ENCODE measurements around the gene MRFAP1. TPM values are rescaled to one million over a fixed set of nuclear protein-coding genes. Genes with fewer than 3 reads are reported as not detected.

The MRFAP1 gene
- total and polyA plus RNA-seq, 5 experiments from 2014 or later = 141 to 186 (median 153) TPM

DNA sequence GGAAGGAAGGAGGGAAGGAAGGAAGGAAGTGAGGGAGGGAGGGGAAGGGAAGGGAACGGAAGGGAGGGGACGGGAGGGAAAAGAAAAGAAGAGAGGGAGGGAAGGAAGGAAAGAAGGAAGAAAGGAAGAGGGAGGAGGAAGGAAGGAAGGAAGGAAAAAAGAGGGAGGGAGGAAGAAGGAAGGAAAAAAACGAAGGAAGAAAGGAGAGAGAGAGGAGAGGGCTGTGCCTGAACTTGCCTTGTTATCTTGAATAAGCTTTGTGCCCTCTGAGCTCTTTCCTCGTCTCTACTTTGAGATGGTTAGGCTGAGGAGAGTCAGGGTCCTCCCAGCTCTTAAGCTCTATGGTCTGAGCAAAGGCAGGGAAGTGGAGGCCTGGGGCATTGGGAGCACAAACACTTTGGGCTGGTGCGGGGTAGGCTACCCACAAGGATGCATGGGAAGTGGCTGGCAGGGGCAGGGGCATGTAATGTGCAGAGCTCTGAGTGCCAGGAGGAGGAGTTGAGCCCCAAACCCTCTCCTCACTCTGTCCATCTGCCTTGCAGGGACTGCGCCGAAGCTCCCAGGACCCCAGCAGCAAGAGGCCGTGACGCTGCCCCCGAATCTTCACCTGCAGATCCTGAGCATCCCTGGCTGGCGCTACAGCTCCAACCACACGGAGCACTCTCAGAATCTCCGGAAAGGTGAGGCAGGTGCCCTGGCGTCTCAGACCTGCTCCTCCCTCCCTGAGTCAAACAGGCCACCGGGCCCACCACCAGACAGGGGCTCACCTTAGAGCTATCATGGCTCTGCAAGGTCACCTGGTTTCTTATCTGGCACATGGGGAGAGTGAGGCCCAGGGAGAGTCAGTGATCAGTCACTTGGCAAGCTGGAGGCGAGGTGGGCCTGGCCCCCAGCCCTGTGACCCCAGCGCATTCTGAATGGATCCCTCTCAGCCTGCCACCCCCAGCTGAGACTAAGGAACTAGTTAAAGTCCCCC lies 26.5 kb upstream of the MRFAP1 start:
- Mint-ChIP-seq H3K27ac (peak overlapping the region in 3 of 10 donors; percentile 65 to 79 (median 75)), H3K9me3 (no peaks in the 10 kb centered on the region), H3K4me3 (no peak overlapping the region), H3K4me1 (peaks cover 0 to 3% (median 0%) of the 10 kb centered on the region in 4 donors), H3K36me3 (peaks cover 11 to 89% (median 41%) of the 10 kb centered on the region in 3 donors), H3K27me3 (no peaks in the 10 kb centered on the region)
- POLR2A ChIA-PET = interaction anchor here (1.2 kb wide), 1 partner anchor 27 kb away, joined by 3 read pairs; no protein-coding TSS in a partner anchor
- ATAC-seq (no peak), DNase-seq (no peak)

DNA sequence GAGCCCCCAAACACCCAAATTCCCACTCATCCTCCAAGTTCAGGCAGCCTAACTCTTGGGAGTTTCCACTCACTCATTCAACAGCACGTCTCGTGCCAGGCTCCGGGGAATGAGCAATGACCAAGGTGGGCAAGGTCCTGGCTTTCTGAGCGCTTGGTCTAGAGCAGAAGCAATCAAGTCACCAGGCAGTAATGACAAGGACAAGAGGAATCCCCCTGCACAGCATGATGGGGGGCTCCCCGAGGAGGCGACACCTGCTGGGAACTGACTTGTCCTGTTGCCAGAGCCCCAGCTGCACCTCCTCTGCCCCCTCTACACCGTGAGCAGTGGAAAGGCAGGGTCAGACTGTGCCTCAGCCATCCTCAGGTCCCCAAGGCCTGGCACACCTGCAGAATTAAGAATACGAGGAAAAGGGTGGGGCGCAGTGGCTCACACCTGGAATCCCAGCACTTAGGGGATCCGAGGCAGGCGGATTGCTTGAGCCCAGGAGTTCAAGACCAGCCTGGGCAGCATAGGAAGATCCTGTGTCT lies 25.7 kb upstream of the MRFAP1 start:
- Mint-ChIP-seq H3K27ac (peak overlapping the region in 1 of 10 donors; percentile 75), H3K4me3 (no peak overlapping the region), H3K36me3 (peaks cover 11 to 84% (median 41%) of the 10 kb centered on the region in 3 donors), H3K4me1 (peaks cover 0 to 3% (median 0%) of the 10 kb centered on the region in 4 donors), H3K9me3 (no peaks in the 10 kb centered on the region), H3K27me3 (no peaks in the 10 kb centered on the region)
- POLR2A ChIA-PET = no interaction called here
- ATAC-seq (no peak), DNase-seq (no peak)

DNA sequence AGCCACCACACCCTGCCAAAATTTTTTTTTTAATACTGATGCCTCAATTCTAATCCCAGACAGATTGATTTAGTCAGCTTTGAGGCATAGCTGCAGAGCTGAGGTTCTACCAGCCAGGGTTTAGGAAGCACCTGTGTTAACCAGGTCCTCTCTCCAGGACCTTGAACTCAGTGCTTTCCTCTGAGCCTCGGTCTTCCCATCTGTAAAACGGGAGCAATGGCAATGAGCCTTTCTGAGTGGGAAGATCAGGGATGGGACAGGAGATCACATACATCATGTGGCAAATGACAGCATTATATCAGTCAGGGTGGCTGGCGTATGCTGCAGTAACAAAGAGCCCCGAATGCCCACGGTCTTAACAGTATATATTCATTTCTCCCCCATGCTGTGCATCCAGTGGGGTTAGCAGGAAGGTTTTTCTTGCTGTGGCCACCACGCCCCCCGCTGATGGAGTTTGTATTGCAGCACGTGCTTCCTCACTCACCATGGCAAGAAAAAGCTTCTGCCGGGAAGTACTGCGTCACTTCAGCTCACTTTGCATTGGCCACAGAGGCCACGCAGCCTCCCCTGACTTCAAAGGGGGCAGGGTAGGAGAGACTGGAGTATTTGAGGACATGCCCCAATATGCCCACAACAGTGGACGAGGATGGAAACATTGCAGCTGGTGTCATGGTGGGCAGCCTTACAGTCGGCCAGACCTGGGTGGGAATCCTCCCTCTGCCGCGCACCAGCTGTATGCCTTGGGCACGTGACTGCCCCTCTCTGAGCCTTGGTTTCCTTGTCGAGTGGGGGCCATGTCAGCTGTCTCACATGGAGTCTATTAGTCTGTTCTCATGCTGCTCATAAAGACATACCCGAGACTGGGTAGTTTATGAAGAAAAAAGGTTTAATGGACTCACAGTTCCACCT lies 24.1 kb upstream of the MRFAP1 start:
- Mint-ChIP-seq H3K9me3 (no peaks in the 10 kb centered on the region), H3K27me3 (no peaks in the 10 kb centered on the region), H3K36me3 (peaks cover 11 to 74% (median 42%) of the 10 kb centered on the region in 3 donors), H3K4me1 (peaks cover 0 to 6% (median 0%) of the 10 kb centered on the region in 4 donors), H3K4me3 (no peak overlapping the region), H3K27ac (no peak overlapping the region)
- DNase-seq (no peak), ATAC-seq (no peak)
- POLR2A ChIA-PET = no interaction called here

DNA sequence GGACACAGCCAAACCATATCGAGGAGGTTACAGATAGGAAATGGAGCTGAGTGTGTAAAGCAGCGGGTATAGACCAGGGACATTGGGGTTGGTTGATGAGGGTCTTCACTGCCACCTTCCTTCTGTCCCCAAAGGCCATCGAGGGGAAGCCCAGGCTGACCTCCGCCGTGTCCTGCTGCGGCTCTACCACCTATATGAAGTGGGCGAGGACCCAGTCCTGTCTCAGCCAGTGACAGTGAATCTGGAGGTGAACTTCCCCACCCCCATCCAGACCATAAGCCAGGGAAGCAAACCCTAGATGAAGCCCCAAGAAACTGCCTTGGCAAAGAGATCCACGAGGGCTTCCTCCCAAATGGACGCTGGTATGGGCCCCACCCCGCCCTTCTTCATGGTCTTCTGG lies 23.2 kb upstream of the MRFAP1 start:
- H3K27me3 Mint-ChIP-seq = no peaks in the 10 kb centered on the region
- no peak overlapping the region for H3K27ac Mint-ChIP-seq
- H3K36me3 Mint-ChIP-seq = peaks cover 11 to 65% (median 45%) of the 10 kb centered on the region in 3 donors
- no peak overlapping the region for H3K4me3 Mint-ChIP-seq
- POLR2A ChIA-PET = no interaction called here
- peaks cover 0 to 4% (median 2%) of the 10 kb centered on the region in 4 donors for H3K4me1 Mint-ChIP-seq
- no peak for ATAC-seq
- H3K9me3 Mint-ChIP-seq = no peaks in the 10 kb centered on the region
- DNase-seq = no peak

DNA sequence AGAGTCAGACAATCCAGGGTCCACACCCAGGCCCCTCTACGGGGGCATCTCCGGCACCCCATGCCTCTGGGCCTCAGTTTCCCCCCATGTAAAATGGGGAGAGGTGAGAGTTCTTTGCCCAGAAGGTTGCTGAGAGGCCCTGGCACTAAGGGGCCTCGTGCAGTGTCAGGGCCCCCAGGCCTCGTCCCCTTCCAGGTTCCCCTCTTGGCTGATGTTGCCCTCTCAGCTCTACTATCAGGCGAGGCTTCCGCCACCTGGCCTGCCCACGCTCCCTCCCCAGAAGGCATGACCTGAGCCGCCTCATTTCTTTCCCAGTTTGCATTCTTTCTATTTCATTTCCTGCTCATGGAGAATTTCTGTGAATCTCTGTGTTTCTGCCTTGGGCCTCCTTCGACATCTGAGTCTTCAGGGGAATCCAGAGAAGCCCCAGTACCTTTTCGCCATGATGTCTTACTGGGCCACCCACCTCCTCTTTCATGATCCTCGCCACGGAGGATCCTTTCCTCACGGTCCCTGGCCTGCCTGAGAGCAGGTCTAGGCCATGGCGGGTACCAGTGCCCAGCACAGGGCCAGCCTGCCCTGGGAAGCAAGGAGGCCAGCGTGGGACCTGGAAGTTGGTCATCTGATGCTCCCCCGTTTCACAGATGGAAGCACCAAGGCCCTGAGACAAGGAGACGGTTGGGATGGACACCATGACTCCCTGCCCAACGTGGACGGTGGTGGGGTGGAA lies 21.9 kb upstream of the MRFAP1 start:
- Mint-ChIP-seq H3K4me1 (peaks cover 0 to 4% (median 1%) of the 10 kb centered on the region in 4 donors), H3K36me3 (peaks cover 11 to 56% (median 44%) of the 10 kb centered on the region in 3 donors), H3K27me3 (no peaks in the 10 kb centered on the region), H3K27ac (peak overlapping the region in 3 of 10 donors; percentile 20 to 48 (median 37)), H3K4me3 (no peak overlapping the region), H3K9me3 (no peaks in the 10 kb centered on the region)
- POLR2A ChIA-PET = no interaction called here
- ATAC-seq (no peak), DNase-seq (no peak)

DNA sequence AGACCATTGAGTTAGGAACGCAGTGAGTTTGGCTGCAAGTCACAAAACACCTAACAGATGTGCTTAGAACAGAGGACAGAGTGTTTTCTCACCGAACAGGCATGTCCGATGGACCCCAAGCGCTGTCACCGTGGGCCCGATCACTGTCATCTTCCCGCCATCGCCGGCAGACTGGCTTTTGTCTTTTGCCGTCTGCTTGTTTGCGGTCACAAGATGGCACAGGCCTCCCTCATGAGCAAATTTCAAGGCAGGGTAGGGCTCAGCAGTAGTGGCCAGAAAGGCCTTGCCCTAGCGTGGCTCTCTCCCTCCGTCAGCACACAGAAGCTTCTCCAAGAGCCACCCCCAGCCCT lies 21.4 kb upstream of the MRFAP1 start:
- DNase-seq = no peak
- no peak overlapping the region for H3K27ac Mint-ChIP-seq
- ATAC-seq = no peak
- H3K9me3 Mint-ChIP-seq = no peaks in the 10 kb centered on the region
- peaks cover 11 to 52% (median 44%) of the 10 kb centered on the region in 3 donors for H3K36me3 Mint-ChIP-seq
- H3K4me1 Mint-ChIP-seq = peaks cover 0 to 4% (median 1%) of the 10 kb centered on the region in 4 donors
- H3K4me3 Mint-ChIP-seq = no peak overlapping the region
- no peaks in the 10 kb centered on the region for H3K27me3 Mint-ChIP-seq
- POLR2A ChIA-PET = no interaction called here

DNA sequence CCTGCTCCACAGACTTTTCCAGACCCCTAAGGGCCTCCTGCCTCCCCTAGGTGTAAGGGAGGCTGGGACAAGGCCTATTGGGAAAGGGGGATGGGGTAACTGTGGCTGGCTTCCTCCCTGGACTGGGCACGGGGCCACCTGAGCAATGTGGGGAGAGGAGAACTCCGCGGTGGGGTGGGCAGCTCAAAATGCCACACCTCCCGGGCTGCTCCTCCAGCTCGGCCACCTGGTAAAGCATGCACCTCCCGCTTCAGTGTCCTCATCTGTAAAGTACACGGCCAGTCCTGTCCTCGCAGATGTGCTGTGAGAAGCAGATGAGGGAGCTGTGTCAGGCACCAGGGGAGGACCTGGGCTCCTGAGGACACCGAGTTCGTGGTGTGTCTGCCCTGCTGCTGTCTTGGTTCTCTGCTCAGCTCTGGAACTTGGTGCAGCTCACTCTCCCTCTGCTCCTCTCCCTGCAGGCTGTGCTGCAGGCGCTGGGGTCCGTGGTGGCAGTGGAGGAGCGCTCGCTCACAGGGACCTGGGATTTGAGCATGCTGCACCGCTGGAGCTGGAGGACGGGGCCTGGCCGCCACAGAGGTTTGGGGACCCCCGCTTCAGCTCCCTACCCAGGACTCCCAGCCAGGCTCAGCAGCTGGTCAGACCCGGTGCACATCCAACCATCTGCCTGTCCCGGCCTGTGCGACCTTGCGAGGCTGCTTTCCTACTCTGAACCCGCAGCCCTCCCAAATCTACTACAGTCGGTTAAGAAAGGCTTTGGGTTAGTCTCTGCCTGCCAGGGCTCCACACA lies 20.8 kb upstream of the MRFAP1 start:
- peaks cover 11 to 48% (median 41%) of the 10 kb centered on the region in 3 donors for H3K36me3 Mint-ChIP-seq

DNA sequence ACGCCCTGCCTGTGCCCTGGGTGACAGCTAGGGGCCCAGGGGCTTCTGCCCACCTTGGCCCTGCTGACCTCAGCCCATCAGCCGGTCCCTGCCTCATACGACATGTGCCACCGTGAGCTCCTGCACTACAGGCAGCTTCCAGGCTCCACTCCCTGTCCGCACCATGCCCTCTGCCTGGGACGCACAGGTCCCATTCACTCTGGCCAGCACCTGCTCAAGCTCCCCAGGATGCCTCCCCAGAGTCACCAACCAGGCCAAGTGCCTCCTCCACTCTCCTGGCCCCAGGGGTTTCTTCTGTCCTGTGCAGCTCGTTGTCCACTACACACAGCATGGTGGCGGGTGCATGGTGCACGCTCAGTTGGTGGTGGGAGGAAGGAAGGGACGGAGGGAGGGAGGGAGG lies 20.2 kb upstream of the MRFAP1 start:
- Mint-ChIP-seq H3K4me1 (peaks cover 0 to 4% (median 1%) of the 10 kb centered on the region in 4 donors), H3K27ac (peak overlapping the region in 2 of 10 donors; percentile 37 to 43), H3K4me3 (no peak overlapping the region), H3K9me3 (no peaks in the 10 kb centered on the region), H3K27me3 (no peaks in the 10 kb centered on the region), H3K36me3 (peaks cover 11 to 43% (median 37%) of the 10 kb centered on the region in 3 donors)
- DNase-seq (no peak), ATAC-seq (no peak)
- POLR2A ChIA-PET = interaction anchor here (0.8 kb wide), 1 partner anchor 482 kb away, joined by 3 read pairs; no protein-coding TSS in a partner anchor

More for the DNA sequence above, 20.8 kb upstream of the MRFAP1 start:
- H3K9me3 Mint-ChIP-seq = no peaks in the 10 kb centered on the region
- no peak overlapping the region for H3K4me3 Mint-ChIP-seq
- no peak overlapping the region for H3K27ac Mint-ChIP-seq
- no peak for ATAC-seq
- no peaks in the 10 kb centered on the region for H3K27me3 Mint-ChIP-seq
- DNase-seq = peak in 1 of 10 donors; percentile 43
- POLR2A ChIA-PET = interaction anchor here (0.8 kb wide), 1 partner anchor 483 kb away, joined by 3 read pairs; no protein-coding TSS in a partner anchor
- H3K4me1 Mint-ChIP-seq = peaks cover 0 to 4% (median 1%) of the 10 kb centered on the region in 4 donors

DNA sequence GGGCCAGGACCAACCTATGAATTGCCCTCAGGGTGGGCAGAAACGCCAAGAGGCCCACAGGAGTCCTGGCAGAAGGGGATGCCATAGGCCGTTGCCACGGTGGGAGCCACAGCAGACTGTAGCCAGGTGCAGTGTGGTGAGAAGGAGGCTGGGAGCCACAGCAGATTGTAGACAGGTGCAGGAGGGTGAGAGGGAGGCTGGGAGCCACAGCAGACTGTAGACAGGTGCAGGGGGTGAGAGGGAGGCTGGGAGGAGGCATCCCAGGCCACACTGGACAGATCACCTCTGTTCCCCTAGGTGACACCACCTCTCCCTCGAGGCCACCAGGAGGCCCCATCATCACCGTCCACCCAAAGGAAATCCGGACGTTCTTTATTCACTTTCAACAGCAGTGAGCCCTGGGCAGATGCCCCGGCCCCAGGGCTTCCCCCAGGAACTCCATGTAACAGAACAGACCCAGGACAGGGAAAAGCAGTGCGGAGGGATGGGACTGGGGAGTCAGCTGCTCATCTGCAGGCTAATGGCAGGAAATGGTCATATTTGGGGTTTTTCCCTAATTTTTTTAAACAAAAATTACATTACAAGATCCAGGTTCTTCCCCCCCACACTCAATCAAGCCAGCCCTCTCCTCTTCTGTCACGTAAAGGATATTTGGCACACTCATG lies 19.5 kb upstream of the MRFAP1 start:
- H3K27ac Mint-ChIP-seq = peak overlapping the region in 6 of 10 donors; percentile 16 to 70 (median 46)
- POLR2A ChIA-PET = no interaction called here
- DNase-seq (no peak), ATAC-seq (no peak)
- H3K36me3 Mint-ChIP-seq = peaks cover 11 to 35% (median 32%) of the 10 kb centered on the region in 3 donors
- peaks cover 0 to 4% (median 1%) of the 10 kb centered on the region in 4 donors for H3K4me1 Mint-ChIP-seq
- no peaks in the 10 kb centered on the region for H3K27me3 Mint-ChIP-seq
- H3K4me3 Mint-ChIP-seq = no peak overlapping the region
- H3K9me3 Mint-ChIP-seq = no peaks in the 10 kb centered on the region

DNA sequence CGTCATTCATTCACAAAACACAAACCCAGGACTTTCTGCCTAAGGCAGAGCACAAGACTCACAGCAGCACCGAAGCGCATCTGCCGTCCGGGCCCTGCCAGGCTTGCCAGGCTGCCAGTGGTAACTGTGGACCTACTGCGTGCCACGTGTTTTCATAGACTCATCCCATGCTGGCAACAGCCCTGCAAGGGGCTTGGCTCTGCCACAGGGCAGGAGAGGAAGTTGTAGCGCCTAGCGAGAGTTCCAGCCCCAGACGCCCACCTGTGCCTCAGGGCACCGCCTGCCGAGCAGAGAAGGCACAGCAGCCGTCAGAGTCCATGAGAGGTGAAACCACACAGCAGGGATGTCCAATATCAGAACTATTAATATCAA lies 18.9 kb upstream of the MRFAP1 start:
- H3K4me1 Mint-ChIP-seq = peaks cover 0 to 4% (median 1%) of the 10 kb centered on the region in 4 donors
- no peaks in the 10 kb centered on the region for H3K9me3 Mint-ChIP-seq
- ATAC-seq (no peak), DNase-seq (peak in 1 of 10 donors; percentile 19)
- peaks cover 6 to 30% (median 27%) of the 10 kb centered on the region in 3 donors for H3K36me3 Mint-ChIP-seq
- peak overlapping the region in 1 of 10 donors; percentile 44 for H3K27ac Mint-ChIP-seq
- POLR2A ChIA-PET = no interaction called here
- H3K4me3 Mint-ChIP-seq = no peak overlapping the region
- no peaks in the 10 kb centered on the region for H3K27me3 Mint-ChIP-seq

DNA sequence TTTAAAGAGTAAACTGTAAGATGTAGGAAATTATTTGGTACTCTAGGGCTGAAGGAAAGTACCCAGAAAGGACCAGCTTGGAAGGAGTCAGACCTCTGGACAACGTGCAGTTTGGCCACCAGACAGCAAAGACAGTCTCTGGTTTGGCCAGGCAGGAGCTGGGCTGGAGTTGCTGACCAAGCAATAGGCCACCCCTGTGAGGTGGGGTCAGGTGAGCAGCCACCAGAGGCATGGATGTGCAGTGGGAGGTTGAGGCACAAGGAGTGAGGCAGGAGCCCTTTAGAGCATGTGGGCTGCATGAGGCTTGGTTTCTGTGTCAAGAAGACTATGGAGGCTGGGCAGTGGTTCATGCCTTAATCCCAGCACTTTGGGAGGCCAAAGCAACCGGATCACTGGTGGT lies 17.7 kb upstream of the MRFAP1 start:
- no peak overlapping the region for H3K4me3 Mint-ChIP-seq
- POLR2A ChIA-PET = no interaction called here
- H3K27ac Mint-ChIP-seq = peak overlapping the region in 1 of 10 donors; percentile 43
- peaks cover 0 to 4% (median 1%) of the 10 kb centered on the region in 4 donors for H3K4me1 Mint-ChIP-seq
- DNase-seq (peak in 1 of 10 donors; percentile 43), ATAC-seq (no peak)
- H3K36me3 Mint-ChIP-seq = peaks cover 0 to 18% (median 18%) of the 10 kb centered on the region in 3 donors
- H3K27me3 Mint-ChIP-seq = no peaks in the 10 kb centered on the region
- no peaks in the 10 kb centered on the region for H3K9me3 Mint-ChIP-seq

All from naive thymus-derived CD8-positive, alpha-beta T cell (primary cell).